ENCODE results near the gene SEC14L6. TPM values are rescaled to one million over a fixed set of nuclear protein-coding genes. Genes with fewer than 3 reads are reported as not detected.

The SEC14L6 gene
- total RNA-seq, 1 donor from 2014 or later: not detected

DNA sequence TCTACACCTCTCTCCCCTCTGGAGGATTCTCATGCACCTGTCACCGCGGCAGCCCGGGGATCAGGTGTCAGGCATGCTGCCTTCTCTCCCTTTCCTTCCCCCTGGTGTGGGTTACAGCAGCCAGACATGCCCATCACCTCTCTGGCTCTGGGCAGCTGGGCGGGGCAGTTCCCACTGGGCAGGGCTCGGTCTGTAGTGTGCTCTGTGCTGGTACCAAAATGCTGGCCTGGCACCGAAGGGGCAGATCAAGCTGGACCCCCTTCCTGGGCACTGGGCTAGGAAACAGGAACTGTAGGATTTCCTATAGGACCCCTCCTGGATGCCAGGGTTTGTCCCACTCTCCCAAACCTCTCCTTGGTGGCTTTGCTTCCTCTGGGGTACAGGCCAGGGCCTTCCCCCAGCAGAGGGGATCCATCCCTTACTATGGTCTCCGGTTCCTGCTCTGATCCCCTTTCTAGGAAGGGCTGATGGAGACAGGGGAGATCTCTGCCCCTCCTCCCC, 27.1 kb upstream of the SEC14L6 start:
- Histone ChIP-seq H3K27ac (no peak overlapping the region), H3K9me3 (no peaks in the 10 kb centered on the region), H3K36me3 (peaks cover 0 to 29% of the 10 kb centered on the region in 2 donors), H3K4me3 (no peak overlapping the region), H3K27me3 (no peaks in the 10 kb centered on the region), H3K4me1 (peaks cover 16% of the 10 kb centered on the region)
- intact Hi-C loops (cut with DNase I): no loop called here
- TF ChIP-seq, protein P1, sequence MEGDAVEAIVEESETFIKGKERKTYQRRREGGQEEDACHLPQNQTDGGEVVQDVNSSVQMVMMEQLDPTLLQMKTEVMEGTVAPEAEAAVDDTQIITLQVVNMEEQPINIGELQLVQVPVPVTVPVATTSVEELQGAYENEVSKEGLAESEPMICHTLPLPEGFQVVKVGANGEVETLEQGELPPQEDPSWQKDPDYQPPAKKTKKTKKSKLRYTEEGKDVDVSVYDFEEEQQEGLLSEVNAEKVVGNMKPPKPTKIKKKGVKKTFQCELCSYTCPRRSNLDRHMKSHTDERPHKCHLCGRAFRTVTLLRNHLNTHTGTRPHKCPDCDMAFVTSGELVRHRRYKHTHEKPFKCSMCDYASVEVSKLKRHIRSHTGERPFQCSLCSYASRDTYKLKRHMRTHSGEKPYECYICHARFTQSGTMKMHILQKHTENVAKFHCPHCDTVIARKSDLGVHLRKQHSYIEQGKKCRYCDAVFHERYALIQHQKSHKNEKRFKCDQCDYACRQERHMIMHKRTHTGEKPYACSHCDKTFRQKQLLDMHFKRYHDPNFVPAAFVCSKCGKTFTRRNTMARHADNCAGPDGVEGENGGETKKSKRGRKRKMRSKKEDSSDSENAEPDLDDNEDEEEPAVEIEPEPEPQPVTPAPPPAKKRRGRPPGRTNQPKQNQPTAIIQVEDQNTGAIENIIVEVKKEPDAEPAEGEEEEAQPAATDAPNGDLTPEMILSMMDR (IDR thresholded peaks at IDR 0.05): no peak
- TF ChIP-seq POLR2A (IDR thresholded peaks at IDR 0.05) (no peak), POLR2AphosphoS5 (IDR thresholded peaks at IDR 0.05; ENCODE audit: insufficient read depth in 1 of 2, low read depth in 1 of 2) (no peak)
- DNase-seq (ENCODE audit: extremely low spot score in 2 of 2): no peak

- intact Hi-C loops (cut with DNase I): no loop called here
Observed at GRCh38 chr22:30572840-30573593, 26.5 kb upstream of the SEC14L6 start.

DNA sequence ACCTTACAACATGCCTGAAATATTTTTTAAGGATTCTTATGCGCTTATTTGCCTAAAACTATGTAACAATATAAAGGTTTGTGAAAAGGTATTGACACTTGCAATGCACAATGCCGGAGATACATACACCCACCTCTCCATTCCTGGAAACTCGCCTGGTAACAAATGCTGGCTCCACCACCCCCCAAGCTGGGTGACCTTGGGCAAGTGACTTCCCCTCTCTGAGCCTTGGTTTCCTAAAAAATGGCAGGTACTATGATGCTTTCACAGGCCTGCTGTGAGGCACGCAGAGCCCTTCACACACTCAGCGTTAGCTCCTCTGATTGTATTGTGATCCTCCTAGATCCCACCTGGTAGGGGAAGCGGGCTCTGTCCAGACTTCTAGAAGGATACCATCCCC, 25.7 kb upstream of the SEC14L6 start:
- intact Hi-C loops (cut with DNase I): no loop called here
- TF ChIP-seq, protein P1 (IDR thresholded peaks at IDR 0.05): no peak
- no peak for TF ChIP-seq POLR2AphosphoS5 (IDR thresholded peaks at IDR 0.05; ENCODE audit: insufficient read depth in 1 of 2, low read depth in 1 of 2)
- no peak for TF ChIP-seq POLR2A (IDR thresholded peaks at IDR 0.05)
- Histone ChIP-seq H3K36me3 (peaks cover 0 to 16% of the 10 kb centered on the region in 2 donors), H3K4me3 (no peak overlapping the region), H3K4me1 (peaks cover 16% of the 10 kb centered on the region), H3K27me3 (no peaks in the 10 kb centered on the region), H3K27ac (no peak overlapping the region), H3K9me3 (no peaks in the 10 kb centered on the region)
- no peak for DNase-seq (ENCODE audit: extremely low spot score in 2 of 2)

More at GRCh38 chr22:30572840-30573593, 26.5 kb upstream of the SEC14L6 start:
- Histone ChIP-seq H3K27ac (no peak overlapping the region), H3K9me3 (no peaks in the 10 kb centered on the region), H3K36me3 (peaks cover 0 to 23% of the 10 kb centered on the region in 2 donors), H3K4me3 (no peak overlapping the region), H3K27me3 (no peaks in the 10 kb centered on the region), H3K4me1 (peaks cover 16% of the 10 kb centered on the region)
- no peak for DNase-seq (ENCODE audit: extremely low spot score in 2 of 2)
- TF ChIP-seq, protein P1 (IDR thresholded peaks at IDR 0.05): no peak

GRCh38 chr22:30569674-30570202, 23.2 kb upstream of the SEC14L6 start:
- peaks cover 1% of the 10 kb centered on the region for H3K4me1 ChIP-seq
- H3K4me3 ChIP-seq: no peak overlapping the region
- H3K27me3 ChIP-seq: no peaks in the 10 kb centered on the region
- DNase-seq (ENCODE audit: extremely low spot score in 2 of 2): no peak
- TF ChIP-seq POLR2AphosphoS5 (IDR thresholded peaks at IDR 0.05; ENCODE audit: insufficient read depth in 1 of 2, low read depth in 1 of 2) (no peak), POLR2A (IDR thresholded peaks at IDR 0.05) (no peak)
- TF ChIP-seq, protein P1 (IDR thresholded peaks at IDR 0.05): no peak
- intact Hi-C loops (cut with DNase I): no loop called here
- no peak overlapping the region for H3K27ac ChIP-seq
- H3K36me3 ChIP-seq: no peaks in the 10 kb centered on the region
- no peaks in the 10 kb centered on the region for H3K9me3 ChIP-seq
